ENCODE data around the gene MLNR.

The MLNR gene, protein sequence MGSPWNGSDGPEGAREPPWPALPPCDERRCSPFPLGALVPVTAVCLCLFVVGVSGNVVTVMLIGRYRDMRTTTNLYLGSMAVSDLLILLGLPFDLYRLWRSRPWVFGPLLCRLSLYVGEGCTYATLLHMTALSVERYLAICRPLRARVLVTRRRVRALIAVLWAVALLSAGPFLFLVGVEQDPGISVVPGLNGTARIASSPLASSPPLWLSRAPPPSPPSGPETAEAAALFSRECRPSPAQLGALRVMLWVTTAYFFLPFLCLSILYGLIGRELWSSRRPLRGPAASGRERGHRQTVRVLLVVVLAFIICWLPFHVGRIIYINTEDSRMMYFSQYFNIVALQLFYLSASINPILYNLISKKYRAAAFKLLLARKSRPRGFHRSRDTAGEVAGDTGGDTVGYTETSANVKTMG

DNA sequence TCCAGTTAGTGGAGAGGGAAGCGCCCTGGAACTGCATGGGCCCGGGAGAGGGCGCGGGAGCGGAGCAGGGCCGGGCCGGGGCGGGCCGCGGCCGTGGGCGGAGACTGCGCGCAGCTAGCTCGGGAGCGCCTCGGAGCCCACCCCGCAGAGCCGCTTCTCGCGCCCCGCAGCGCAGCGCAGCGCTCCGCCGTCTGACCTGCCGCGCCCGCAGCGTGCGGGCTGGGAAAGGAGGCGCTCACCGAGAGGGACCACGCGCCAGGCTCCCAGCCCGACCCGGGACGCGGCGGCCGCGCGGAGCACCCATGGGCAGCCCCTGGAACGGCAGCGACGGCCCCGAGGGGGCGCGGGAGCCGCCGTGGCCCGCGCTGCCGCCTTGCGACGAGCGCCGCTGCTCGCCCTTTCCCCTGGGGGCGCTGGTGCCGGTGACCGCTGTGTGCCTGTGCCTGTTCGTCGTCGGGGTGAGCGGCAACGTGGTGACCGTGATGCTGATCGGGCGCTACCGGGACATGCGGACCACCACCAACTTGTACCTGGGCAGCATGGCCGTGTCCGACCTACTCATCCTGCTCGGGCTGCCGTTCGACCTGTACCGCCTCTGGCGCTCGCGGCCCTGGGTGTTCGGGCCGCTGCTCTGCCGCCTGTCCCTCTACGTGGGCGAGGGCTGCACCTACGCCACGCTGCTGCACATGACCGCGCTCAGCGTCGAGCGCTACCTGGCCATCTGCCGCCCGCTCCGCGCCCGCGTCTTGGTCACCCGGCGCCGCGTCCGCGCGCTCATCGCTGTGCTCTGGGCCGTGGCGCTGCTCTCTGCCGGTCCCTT lies at the start of gene MLNR:
Gene MLNR, plus strand, starts transcription at position 303 of the 820 bp plus-strand sequence. Its CDS starts 0 bp downstream, at position 303.
- DNase-seq: peak; percentile 7

DNA sequence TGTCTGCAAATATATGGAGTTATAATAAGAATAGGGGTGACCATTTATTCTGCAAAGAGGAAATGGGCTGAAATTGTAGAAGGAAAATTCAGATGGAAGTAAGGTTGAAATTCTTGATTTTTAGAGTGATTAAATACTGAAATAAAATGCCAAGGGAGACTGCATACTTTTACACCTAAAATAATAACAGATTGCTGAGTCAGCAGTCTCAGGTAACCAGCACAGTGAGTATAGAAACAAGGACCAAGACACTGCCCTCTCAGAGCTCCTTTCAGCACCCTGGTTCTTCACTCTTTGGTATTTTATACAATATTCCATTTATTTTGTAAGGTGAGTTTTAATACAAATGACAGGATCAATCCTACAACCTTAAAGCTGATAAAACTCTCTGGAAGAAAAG lies 48.8 kb upstream of the MLNR start:
- no peak for DNase-seq

DNA sequence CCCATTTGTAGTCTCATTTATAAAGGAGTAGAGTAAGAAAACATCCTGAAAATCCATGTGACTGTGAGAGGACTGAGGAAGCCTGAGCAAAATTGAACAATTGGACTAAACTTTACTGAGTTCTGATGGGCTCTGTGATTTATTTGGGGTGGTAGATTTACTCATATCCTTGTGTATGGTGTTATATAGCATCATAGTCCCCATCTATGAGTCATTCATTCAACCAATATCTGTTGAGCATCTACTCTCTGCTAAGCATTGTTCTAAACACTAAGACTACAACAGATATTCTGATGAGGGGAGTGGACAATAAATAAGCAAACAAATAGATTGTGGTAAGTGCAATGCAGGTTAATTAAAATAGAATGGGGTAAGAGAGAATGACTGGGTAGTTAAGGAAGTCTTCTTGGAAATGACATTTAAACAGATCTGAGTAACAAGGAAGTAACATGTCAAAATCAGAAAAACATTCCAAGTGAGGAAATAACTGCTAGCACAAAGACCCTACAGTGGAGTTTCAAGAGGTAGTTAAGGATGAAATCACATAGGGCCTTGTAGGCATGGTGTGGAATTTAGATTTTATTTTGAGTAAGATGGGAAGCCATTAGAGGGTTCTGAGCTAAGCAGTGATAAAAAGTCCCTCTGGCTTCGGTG lies 36.3 kb upstream of the MLNR start:
- no peak for DNase-seq

DNA sequence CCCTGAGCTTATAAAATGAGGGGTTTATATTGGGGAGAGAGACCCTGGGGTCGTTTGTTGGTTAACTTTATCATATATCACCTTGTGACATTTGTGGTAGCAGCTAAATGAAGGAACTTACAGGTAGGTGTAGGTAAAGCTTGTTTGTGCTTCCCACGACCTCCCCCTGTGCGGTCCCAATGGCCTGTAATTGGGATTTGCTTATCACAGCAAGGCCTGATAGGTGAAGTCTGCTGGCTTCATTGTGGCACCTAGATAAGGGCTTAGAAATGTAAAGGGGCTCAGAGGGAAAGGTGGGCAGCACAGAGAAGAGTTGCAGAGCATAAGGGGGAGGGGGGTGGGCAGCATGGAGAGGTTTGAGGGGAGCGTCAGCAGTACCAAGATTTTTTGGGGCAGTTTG lies 35.5 kb upstream of the MLNR start:
- no peak for DNase-seq

DNA sequence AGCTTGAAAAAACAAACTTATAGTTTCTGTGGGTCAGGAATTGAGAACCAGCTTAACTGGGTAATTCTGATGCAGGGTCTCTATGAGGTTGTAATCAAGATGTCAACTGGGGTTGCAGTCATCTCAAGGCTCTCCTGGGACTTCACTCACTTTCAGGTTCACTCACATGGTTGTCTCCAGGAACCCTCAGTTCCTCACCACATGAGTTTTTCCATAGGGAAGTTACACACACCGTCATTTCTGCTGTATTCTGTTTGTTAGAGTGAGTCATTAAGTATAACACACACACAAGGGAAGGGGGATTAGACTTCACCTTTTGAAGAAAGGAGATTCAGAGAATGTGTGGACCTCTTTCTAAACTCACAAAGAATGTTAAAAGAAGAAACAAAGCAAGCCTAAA lies 34.9 kb upstream of the MLNR start:
- no peak for DNase-seq

DNA sequence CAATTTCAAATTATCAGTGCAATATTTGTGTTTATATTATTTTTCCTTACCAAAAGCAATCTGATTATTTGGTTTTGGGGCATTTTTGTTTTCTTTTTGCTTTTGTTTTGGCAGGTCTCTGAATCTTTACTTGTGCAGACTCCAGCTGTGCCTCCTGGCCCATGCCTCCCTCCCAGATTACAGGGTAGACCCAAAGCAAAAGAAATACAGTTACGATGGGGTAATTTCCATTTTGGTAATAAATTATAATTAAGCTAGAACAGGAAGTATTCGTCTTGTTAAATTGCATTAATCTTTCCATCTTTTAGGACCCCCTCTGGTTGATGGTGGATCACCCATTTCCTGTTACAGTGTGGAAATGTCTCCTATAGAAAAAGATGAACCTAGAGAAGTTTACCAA lies 29.2 kb upstream of the MLNR start:
- DNase-seq: no peak

DNA sequence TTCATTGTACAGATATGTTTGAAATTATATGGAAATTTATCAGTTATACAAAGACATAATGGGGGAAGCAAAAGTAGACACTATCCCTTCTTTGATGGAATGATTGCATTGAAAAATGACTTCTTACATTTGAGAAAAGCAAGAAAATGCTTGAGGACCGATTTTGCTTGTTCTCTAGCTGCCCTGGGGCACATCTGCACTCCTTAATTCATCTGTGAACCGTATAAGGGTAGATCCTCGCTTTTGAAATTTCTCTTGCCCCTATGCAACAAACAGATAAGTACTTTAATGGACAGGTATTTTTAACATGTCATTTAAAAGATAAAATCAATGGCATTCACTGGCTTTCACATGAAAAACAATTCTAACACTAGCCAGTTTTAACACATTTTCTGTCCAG lies 13.5 kb upstream of the MLNR start:
- no peak for DNase-seq

DNA sequence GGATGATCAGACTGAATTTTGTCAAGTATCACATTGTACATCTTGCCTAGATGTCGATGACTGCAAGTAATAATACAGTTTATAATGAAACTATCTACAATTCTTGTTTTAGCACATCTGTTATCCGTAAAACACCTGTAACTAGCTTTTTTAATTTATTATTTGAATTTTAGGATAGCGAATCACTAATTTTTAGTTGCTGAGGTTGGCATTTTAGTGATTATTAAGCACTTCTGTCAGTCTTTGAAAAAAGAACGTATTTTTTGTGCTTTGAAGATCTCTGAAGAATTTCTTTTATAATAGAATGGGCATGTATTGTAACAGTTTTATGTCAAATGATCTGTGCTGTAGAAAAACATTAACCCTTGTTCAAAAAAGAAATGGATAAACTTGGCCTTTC lies 11.5 kb upstream of the MLNR start:
- DNase-seq: no peak

DNA sequence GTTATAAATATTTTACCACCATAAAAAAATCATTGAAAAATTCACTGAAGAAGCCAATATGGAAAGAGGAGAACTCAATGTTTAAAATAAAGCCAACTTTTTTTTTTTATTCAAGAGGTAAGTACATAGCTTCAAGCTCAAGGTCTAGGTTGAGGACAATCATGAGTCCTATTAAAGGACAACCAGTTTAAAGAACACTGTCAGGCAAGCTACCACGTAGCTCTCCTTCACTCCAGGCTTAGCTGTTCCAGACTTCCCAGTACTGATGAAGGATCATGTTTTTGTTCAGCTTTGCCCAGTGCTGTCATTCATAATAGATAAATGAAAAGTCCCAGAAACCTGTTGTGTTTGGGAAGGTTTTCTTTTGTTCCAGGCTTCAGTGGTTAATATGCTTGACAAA lies 10.0 kb upstream of the MLNR start:
- no peak for DNase-seq

DNA sequence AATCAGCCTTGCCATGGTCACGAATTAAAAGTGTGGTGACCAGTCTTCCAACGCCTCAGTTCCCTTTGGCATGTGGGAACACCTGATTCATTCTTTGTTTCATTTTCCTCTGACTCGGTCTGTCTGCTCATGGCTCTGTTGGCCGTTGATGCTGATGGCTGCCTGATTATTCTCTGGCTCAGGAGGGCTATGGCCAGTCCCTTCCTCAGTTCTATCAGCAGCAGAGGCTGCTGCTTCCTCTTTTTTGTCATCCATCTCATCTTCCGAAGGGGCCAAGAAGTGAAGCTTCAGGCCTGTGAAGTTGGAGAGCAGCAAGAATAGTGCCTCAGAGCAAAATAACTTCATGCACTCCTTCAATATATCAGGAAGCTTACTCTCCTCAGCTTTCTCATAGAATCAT lies 9.5 kb upstream of the MLNR start:
- DNase-seq: no peak

DNA sequence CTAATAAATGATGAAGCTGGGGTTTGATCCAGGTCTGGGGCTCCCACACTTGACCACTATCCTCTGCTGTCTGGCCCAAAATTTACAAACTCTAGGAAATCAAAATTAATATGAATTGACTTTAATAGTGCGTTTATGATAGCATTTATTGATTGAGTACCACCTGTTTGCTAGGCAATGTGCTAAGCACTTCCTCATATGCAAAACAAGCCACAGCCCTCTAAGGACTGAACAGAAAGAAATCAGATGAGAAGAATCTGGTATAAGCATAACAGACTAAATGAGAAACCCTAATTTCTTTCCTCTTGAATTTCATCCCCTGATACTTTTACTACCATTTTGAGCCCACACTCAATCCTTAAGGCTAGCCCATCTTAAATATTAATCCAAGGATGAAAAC lies 6.6 kb upstream of the MLNR start:
- DNase-seq: no peak

DNA sequence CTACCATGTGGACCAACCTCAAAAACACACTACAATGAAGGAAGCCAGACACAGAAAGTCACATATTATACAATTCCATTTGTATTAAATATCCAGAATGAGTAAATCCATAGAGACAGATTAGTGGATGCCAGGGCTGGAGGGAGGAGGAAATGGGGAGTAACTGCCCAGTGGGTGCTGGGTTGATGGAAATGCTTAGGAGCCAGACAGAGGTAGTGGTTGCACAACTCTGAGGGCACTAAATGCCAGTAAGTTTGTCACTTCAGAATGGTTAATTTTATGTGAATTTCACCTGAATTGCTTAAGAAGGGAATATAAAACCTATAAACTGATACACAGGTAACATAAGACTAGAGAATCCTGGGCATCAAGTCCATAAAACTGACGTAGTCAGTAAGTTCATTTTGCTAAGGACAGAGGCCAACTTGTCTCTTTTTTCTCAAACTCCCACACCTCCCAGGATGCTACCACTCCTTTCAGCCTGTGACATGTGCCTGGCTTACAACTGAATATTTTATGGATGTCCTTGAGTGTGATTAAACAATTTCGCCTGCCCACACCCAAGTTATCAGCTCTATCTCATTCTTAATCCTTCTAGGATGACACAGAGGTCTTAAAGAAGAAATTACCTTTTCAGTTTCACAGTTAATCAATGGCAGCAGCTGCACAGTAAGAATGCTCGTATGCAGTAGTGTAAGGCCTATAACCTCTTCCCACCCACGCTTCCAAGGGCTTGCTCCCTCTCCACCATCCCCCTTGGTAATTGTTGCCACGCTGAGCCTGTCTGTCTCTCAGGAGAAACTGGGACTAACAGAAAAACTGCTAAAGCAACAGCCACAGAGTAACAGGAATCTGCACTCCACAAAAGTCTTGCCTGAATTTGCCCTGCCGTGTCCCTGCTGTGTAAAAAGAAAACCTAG lies 5.9 kb upstream of the MLNR start:
- DNase-seq: no peak

DNA sequence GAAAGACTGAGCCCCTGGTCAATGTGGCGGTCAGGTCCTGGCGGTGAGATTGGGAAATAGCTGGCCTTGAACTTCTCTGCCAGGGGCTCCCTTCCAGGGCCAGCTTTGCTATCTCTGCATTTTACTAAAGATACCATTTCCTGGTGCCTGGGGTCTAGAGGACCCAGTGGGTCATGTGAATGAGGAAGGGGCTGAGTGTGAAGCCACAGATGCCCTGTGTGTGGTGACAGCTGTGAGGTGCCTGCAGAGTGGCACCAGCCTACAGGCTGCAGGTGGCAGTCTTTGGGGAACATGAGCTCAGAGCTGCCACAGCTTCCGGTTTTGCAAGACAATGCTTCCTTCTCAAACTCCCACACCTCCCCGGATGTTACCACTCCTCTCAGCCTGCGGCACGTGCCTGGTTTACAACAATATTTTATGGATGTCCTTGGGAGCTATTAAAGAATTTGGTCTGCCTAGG lies 5.2 kb upstream of the MLNR start:
- no peak for DNase-seq

DNA sequence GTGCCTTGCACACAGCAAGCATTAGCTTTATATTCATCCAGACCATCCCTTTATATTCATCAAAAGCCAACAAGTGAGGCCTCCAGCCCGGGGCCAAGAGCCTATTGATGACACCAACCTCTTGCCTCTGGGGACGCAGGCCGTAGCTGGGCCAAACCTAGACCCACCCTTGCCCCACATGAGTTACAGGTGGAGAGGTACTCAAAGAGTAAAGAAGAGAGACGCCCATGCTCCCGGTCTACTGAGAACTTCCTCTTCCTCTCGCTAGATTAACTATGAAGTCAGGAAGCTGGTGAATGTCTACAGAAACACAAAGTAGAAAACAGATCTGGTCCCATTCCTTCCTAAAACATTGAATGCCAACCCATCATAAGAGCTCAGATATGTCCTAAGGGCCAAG lies 3.8 kb upstream of the MLNR start:
- no peak for DNase-seq

DNA sequence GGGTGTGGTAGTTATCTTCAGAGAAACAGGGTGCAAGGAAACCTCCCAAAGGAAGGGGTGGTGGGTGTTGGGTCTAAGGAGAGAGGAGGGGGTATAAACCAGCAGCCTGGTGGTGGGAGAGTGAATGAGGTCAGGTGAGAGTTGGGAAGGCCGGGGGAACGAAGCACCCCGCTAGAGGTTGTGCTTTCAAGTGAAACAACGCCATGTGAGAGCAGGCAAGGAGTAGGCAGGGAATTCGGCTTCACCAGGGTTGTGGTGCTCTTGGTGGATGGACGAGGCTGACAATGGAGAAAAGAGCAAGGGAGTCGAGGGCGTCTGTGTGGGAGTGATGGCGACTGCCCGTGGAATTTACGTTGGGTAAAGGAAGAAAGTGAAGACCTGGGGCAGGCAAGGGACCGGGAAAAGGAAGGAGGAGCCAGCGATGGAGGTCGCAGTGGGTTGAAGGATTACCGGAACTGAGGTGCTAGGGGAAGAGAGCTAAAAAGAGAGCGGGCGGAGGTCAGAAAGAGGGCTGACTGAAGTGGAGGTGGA lies 2.1 kb upstream of the MLNR start:
- no peak for DNase-seq

DNA sequence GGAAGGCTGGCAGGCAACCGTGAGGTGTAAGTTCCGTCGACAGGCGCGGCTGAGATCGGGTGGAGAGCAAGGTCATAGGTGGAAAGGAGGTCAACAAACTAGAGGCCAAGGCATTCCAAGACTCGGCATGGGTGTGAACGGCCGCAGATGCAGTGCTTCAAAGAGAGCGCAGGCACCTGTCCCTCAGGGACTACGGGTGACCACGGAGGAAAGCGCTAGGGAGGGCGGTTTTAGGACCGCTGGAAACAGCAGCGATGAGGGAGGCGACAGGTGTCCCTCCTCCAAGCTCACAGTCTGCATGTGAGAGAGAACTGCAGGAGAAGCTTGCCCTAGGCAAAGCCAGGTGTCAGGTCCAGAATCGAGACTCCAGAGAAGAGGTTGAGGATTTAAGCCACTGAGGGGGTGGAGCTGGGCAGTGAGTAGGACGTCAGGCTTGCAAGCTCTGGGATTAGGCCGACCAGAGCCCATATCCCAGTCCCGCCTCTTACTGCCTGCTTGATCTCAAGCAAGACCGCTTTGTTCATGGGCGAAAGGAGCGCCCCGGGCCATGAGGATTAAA lies 1.6 kb upstream of the MLNR start:
- DNase-seq: no peak

DNA sequence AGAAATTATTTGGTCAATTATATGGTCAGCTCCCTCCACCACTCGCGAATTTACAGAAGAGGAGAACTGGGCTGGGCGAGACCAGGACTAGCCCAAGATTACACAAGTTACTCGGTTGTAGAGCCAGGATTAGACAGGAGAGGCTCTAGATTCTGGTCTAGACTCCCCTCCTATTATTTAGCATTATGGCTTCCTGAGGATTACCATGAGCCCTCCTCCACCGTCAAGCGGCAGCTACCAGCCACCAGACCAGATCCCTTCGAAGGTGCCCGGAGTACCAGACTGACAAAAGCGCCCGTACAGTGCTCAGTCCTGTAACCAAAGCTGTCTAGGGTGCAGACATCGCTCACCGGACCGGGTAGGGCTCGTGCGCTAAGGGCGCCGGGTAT lies 497 bp upstream of the MLNR start:
- DNase-seq: no peak

DNA sequence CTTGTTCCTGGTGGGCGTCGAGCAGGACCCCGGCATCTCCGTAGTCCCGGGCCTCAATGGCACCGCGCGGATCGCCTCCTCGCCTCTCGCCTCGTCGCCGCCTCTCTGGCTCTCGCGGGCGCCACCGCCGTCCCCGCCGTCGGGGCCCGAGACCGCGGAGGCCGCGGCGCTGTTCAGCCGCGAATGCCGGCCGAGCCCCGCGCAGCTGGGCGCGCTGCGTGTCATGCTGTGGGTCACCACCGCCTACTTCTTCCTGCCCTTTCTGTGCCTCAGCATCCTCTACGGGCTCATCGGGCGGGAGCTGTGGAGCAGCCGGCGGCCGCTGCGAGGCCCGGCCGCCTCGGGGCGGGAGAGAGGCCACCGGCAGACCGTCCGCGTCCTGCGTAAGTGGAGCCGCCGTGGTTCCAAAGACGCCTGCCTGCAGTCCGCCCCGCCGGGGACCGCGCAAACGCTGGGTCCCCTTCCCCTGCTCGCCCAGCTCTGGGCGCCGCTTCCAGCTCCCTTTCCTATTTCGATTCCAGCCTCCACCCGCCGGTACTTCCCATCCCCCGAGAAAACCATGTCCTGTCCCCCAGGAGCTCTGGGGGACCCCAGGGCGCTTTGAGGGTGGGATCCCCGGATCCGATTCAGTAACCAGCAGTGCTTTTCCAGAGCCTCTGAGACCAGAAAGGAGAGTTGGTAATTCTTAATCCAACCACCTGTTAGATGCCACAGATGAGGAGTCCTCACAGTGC lies 885 bp downstream of the MLNR start:
- no peak for DNase-seq

DNA sequence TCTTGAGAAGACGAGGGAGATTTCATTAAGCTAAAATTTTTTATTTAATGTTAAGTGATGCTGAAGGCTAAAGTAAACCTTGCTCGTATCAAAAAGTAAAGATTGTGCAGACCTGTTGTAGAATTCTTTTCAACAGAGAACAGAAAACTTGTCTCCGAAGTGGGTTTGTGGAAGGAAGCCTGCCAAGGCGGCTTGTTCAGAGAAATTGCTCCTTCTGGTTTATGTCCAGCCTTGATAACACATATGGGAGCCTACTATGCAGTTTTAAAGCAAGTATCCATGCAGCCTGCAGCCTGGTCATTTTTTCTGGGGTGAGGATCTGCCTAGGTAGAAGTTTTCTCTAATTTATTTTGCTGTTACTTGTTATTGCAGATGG lies 1.4 kb downstream of the MLNR start:
- DNase-seq: no peak

DNA sequence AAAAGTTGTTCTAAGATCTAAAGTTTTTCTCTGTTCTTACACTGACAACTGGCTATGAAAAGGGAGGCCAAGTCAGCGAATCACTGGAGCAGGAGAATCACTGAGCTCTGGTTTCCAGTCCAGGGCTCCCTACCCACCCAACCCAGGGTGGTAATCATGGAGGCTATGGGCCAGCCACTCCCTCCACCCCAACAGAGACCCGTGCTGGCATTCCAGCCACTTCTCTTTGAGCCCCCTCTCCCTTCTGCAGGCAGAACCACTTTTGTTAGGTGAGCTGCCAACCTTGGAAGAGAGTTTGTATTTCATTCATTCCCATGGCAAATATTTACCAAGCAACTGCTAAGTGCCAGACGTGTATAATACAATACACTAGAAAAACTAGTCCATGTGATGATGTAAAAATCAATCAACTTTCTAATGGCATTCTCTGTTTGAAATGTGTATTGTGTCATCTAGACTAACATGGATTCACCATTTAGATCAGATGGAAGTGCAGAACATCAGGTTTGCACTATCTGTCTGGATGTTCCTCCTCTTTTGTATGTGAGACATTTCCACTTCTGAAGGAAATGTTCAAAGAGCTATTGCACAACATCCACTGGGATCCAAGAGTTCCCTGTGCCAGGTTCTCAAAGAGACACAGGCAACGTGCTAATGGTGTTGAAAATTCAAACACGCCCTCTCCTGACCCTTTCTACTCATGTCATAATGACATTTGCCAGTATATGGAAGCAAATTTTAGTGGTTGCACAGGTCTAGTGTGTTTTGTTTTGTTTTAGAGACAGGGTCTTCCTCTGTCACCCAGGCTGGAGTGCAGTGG lies 5.3 kb downstream of the MLNR start:
- DNase-seq: no peak

All from NCI-H2227 treated with DMSO at 0.1 percent for 48 hours (cell line).